Uterus (tissue), 2 donors: Measurements from ENCODE around the gene CCDC61.

Experiments used
- POLR2A ChIP-seq, 2 donors: fragments of 450-650 bp; IDR thresholded peaks; one replicate each; pipeline ENCODE4 v1.6.1; 2016; ENCODE audit warnings: antibody characterized with exemption in 2 of 2, mild to moderate bottlenecking in 1 of 2, moderate library complexity in 1 of 2
- TF ChIP-seq, protein P1 (sequence below), 4 experiments: fragments of 200-600 bp in 2 of 4; fragments of 450-650 bp in 2 of 4; sonication (generic) in 2 of 4; IDR thresholded peaks; one replicate each; pipeline ENCODE4 v1.5.1; 2016 to 2019; ENCODE audit warnings: antibody characterized with exemption in 4 of 4, mild to moderate bottlenecking in 2 of 4, moderate library complexity in 1 of 4

DNA sequence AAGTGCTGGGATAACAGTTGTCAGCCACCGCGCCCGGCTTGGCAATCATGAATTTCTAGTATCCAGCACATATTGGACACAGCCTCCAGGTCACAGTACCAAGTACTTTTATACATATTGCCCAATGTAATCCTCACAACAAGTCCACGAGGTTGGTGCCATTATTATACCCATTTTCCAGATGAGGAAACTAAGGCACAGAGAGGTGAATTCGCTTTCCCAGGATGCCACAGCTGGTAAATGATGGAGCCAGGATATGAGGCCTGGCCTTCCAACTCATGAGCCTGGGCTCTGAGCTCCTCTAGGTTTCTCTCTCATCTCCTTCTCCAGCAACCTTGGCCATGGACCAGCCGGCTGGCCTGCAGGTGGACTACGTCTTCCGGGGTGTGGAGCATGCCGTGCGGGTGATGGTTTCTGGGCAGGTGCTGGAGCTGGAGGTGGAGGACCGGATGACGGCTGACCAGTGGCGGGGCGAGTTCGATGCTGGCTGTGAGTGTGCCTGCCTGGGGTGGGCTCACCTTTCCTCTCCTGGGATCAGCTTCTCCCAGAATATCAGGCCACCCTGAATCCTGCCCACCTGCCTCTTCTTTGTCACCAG is 7.5 kb downstream of the CCDC61 start:
- TF ChIP-seq, protein P1, sequence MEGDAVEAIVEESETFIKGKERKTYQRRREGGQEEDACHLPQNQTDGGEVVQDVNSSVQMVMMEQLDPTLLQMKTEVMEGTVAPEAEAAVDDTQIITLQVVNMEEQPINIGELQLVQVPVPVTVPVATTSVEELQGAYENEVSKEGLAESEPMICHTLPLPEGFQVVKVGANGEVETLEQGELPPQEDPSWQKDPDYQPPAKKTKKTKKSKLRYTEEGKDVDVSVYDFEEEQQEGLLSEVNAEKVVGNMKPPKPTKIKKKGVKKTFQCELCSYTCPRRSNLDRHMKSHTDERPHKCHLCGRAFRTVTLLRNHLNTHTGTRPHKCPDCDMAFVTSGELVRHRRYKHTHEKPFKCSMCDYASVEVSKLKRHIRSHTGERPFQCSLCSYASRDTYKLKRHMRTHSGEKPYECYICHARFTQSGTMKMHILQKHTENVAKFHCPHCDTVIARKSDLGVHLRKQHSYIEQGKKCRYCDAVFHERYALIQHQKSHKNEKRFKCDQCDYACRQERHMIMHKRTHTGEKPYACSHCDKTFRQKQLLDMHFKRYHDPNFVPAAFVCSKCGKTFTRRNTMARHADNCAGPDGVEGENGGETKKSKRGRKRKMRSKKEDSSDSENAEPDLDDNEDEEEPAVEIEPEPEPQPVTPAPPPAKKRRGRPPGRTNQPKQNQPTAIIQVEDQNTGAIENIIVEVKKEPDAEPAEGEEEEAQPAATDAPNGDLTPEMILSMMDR (IDR thresholded peaks at IDR 0.05) = no peak
- TF ChIP-seq POLR2A (IDR thresholded peaks at IDR 0.05) = no peak
